SHP77 (cell line): ENCODE data around the gene AKT3.
"Not testable (repeated sequence)": the region's sequence is repeated elsewhere in the genome, so short reads cannot be mapped to it uniquely, and the experiment has no call there.

Source experiments
- DNase-seq, 2 experiments: peaks; one replicate each; lab custom pipeline; 2025; lab: John Stamatoyannopoulos, UW

Gene AKT3

DNA sequence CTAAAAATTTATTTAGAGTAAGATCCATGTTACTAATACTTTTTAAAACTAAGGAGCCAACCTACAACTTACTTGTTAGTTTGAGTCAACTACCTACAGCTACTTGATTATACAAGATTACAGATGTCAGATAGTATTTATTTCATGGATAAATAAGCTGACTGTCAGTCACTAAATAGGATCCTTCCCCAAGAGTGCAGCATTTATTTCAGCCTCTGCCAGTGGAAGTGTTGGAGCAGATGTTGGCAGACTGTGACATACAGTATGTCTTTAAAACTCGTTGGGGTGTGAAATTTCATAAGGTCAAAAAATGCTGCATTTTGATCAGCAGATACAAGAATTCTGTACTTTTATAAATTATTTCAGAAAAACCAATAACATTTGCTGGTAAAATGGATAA is 156.2 kb downstream of the AKT3 start:
- no peak for DNase-seq

DNA sequence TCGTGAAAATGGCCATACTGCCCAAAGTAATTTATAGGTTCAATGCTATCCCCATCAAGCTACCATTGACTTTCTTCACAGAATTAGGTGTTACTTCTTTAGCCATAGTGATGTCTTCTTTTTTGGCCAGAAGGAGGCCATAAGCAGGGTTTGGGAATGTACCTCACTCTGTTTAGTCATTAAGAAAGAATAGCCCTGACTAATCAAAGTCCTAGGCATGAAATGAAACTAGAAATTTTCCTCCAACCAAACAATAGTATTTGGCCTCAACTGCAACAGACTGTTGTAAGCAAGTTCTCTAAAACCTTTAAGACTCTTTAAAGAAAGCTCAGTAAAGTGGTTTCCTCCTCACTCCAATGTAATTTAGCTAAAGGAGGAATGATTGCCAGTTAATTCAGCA is 163.9 kb downstream of the AKT3 start:
- no peak for DNase-seq

DNA sequence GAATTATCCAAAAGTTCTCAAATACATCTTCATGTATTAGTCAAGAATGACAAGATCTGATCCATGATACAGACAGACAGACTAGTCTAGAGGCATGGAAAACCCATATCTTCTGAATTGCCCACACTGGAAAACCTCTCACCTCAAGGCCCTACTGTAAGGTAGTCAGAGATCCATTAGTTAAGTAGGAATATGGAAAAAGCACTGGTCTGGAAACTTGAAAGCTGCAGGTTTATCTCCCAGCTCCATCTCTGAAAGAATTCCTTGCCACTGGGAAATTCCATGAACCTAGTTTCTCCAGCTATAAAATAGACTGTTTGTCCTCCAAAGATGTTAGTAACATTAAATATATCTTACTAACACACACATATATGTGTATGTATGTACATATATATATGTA is 169.2 kb downstream of the AKT3 start:
- no peak for DNase-seq

DNA sequence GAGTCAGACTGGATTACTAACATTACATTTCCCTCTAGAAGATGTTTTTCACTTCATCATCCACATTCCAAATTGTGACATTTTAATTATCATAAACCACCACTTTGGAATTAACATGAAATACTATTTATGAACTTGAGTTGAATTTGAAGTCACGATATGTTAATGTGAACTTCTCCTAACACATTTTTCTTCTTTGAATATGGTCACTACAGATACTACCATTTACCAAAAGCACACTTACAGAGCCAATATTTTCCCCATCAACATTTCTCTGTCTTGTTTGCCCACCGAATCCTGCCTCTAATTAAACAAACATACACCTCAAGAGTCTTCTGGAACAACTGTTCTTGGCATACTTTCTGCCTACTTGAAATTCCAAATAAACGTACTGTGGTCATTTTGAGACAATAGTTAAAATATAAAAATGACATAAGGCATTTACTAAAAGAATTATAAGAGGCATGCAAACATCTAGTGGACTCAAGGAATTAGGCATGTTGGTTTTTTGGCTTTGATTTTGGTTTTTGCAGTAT is 177.4 kb downstream of the AKT3 start:
- no peak for DNase-seq

DNA sequence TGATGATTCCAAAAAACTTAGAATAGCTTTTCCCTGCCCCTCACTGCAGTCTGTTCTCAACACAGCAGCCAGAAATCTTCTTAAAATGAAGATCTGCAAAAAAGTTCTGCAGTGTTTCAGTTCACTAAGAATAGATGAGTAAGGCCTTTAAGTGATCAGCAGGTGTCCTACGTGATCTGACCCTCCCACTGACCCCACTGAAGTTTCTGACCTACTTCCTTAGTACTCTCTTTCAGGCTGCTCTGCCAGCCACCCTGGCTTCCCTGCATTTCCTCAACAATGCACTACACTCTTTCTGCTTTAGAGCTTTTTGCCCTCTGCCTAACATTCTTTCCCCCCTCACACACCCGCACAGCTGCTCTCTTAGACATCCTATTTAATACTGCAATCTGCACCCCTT is 182.5 kb downstream of the AKT3 start:
- no peak for DNase-seq

DNA sequence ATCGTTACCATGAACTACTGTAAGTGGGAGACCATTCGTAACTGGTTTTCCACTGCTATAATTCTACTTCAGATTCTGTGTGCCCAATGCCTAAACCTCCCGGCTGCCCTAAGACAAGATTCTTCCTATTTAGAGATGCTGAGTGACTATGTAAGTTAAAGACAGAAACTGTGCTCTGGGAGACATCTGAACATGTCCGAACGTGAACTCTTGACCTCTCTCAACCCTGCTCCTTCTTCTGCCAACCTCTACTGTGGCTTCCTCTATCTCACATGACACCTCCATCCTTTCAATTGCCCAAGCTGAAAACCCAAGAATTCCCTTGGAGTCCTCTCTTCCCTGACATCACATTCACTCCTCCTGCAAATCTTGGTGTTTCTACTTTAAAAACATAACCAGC is 182.9 kb downstream of the AKT3 start:
- DNase-seq: no peak

DNA sequence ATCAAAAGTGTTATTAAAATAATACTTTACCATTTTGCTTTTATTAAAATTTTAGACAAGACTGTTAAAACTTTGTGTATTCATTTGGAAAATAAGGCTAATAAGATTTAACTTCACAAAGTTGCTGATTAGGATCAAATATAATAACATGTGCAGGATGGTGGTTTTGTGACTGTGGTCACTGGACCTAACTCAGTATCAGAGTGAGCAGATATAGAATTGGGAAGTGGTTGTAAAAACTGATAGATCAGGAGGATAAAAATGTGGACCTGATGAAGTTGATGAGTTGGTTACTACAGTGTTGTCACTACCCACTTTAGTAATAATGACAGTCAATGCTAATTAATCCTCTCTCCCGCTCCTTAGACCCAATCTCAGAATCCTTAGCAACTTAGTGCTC is 186.4 kb downstream of the AKT3 start:
- no peak for DNase-seq

DNA sequence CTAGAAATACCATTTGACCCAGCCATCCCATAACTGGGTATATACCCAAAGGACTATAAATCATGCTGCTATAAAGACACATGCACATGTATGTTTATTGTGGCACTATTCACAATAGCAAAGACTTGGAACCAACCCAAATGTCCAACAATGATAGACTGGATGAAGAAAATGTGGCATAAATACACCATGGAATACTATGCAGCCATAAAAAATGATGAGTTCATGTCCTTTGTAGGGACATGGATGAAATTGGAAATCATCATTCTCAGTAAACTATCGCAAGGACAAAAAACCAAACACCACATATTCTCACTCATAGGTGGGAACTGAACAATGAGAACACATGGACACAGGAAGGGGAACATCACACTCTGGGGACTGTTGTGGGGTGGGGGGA is 187.9 kb downstream of the AKT3 start:
- DNase-seq: not testable (repeated sequence)

DNA sequence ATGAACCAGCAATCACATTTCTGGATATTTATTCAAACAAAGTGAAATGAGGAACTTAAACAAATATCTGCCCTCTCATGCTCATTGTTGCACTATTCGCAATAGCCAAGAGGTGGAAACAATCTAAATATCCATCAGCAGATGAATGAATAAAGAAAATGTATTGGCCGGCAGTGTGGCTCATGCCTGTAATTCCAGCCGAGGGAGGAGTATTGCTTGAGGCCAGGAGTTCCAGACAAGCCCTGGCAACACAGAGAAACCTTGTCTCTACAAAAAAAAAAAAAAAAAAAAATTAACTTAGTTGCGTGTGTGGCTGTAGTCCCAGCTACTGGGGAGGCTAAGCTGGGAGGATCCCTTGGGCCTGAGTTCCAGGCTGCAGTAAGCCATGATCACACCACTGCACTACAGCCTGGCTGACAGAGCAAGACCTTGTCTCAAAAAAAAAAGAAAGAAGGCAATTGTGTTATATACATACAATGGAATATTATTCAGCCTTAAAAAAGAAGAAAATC is 191.4 kb downstream of the AKT3 start:
- no peak for DNase-seq

DNA sequence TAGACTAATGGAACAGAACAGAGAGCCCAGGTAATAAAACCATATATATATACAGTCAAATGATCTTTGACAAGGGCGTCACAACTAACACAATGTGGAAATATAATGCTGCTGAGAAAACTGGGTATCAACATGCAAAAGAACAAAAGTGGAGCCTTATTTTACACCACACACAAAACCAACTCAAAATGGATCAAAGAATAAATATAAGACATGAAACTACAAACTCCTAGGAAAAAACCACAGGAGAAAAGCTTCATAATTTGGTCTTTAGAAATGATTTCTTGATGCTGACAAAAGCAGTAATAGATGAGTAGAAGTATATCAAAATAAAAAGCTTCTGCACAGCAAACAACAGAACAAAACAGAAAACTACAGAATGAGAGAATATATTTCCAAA is 192.2 kb downstream of the AKT3 start:
- DNase-seq: no peak

DNA sequence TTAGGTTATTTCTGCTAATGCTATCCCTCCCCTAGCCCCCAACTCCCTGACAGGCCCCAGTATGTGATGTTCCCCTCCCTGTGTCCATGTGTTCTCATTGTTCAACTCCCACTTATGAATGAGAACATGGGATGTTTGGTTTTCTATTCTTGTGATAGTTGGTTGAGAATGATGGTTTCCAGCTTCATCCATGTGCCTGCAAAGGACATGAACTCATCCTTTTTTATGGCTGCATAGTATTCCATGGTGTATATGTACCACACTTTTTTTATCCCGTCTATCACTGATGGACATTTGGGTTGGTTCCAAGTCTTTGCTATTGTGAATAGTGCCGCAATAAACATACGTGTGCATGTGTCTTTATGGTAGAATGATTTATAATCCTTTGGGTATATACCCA is 200.5 kb downstream of the AKT3 start:
- not testable (repeated sequence) for DNase-seq

DNA sequence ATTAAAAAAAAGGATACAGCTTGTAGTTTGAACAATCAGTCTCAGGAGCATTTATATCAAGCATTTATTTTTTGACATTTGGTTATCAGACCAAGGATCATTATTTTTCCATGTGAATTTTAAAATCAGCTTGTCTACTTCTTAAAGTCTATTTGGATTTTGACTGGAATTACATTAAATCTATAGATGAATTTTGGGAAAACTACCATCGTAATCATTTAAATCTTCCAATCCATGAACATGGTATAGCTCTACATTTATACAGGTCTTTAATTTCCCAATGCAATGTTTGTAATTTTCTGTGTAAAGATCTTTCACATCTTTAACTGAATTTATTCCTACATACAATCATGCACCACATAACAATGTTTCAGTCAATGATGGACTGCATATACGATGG is 203.2 kb downstream of the AKT3 start:
- DNase-seq: no peak

DNA sequence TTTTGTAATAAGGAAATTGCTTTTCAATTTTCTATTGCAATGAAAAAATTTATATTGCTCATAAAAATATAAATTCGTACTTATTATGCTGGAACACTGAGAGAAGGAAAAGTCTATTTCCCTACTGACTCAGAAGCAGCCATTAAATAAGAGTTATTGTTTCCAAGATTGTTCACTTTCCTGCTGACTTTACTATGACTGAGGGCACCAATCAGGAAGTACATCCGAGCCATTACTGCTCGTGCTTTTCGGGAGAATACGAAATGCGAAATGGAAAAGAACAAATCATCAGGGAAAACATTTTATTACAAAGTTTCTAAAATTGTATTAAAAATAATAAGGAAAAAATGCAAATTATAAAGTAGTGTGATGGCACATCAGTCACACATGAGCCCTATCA is 204.8 kb downstream of the AKT3 start:
- no peak for DNase-seq

DNA sequence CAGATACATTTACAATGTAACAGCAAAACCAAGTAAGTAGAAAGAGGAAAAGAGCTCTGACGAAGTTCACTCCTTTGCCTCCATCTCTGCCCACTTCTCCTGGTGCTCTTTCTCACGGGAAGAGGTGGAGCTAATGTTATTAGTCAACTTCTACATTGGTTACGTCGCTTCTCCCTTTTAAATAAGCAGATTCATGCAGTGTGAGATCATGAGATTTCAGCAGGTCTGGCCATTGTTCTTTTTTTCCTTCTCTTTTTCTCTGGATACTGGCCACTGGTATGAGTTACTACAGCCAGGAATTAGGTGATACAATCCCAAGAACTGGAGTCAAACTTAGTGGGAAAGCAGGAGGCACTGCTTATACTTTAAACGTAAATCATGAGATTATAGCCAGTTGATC is 207.1 kb downstream of the AKT3 start:
- no peak for DNase-seq

DNA sequence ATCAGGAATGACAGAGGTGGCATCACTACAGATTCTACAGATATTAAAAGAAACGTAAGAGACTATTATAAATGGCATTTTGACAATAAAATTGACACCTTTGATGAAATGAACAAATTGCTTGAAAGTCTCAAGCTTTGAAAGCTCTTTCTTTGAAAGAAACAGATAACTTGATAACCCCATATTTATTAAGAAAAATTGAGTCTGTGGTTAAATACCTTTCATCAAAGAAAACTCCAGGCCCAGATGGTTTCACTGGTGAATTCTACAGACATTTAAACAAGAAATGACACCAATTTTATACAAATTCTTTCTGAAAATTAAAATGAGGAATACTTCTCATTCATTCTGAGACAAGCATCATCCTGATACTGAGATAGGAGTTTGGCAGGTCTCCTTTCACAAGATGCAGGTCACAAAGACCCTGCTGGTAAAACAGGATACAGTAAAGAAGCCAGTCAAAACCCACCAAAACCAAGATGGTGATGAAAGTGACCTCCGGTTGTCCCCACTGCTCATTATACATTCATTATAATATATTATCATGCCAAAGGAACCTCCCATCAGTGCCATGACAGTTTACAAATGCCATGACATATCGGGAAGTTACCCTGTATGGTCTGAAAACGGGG is 210.9 kb downstream of the AKT3 start:
- DNase-seq: no peak

DNA sequence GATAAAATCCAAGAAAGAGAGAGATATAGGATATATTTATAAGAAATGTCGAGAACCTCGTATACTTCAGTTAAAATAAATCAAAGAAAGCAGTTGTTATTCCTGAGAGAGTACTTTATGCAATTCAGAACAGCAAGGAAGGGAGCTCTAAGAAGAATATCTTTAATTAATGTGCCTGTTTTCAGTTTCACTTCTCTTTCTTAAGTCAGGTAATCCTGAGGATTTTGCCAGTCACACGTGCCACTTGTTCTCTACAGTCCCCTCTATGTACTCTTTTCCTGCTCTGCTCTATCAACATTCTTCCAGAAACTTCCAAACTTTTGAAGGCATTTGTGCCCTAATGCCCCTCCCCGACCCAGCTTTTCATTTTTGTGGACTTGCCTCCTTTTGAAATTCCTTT is 211.9 kb downstream of the AKT3 start:
- DNase-seq: no peak

DNA sequence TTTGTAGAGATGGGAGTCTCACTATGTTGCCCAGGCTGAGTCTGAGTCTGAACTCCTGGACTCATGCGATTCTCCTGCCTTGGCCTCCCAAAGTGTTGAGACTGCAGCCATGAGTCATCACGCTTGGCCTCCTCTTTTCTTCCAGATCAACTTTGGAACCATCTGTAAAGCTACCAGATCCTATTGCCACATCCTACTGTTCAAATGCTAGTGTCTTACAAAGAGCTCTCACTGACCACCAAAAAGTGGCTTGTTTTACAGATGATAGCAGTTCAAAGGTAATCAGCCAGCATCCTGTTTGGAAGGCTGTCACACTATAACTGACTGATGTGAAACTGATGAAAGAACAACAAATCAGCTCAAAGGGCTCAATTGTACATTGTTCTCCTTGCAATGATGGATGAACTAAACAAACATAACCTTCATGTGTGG is 221.6 kb downstream of the AKT3 start:
- DNase-seq: no peak

DNA sequence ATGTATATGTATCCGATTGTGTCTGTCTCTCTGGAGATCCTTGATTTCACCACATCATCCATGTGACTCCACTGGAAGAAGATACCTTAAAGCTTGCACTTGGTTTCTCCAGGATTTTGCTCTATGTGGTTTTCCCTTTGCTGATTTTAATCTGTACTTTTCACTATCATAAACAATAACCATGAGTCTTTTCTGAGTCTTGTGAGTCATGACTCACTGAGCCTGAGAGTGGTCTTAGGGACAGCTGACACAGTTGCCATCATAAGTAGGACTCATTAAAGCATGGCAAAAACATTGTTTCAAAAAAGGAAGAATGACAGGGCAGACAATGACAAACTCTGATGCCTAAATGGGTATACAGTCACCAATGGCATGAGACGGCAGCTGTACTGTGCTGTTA is 226.2 kb downstream of the AKT3 start:
- no peak for DNase-seq

DNA sequence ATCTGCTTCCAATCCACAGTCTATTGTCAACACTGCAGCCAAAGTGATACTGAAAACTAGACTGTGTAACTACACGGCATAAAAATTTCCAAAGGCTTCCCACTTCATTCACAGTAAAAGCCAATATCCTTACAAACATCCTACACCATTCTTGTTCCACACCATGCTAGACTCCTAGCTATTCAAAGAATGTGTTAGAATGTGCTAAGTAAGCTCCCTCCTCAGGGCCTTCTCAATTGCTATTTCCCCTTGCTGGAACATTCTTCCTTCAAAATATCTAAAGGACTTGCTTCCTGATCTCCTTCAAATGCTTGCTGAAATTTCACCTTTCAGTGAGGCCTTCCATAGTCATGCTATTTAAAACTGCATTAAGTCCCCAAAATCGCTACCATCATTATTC is 228.1 kb downstream of the AKT3 start:
- DNase-seq: no peak

DNA sequence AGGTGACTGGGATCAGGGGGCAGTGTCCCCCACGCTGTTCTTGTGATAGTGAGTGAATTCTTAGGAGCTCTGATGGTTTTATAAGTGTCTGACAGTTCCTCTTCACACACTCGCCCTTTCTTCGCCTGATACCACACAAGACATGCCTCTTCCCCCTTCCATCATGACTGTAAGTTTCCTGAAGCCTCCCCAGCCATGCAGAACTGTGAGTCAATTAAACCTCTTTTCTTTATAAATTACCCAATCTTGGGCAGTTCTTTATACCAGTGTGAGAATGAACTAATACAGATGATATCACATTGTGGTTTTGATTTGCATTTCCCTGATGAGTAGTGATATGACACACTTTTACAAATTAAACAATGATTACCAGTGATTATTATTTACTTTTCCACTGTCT is 229.9 kb downstream of the AKT3 start:
- DNase-seq: no peak

DNA sequence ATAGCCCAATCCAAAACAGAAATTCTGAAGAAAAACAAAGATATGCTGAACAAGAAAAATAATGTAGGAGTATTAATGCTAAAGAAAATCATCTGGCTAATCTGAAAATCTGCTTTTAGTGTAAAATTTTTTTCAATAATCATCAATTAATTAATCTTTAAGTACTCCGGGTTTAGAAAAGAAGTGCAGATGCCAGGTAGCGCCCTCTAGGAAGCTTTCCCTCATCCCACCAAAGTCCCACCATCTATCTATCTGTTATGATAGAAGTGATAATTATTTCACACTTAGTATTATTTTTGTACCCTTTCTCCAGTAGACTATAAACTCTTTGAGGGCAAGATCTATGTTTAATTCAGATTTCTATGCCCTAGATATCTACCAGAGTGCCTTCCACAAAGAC is 240.3 kb downstream of the AKT3 start:
- DNase-seq: no peak

DNA sequence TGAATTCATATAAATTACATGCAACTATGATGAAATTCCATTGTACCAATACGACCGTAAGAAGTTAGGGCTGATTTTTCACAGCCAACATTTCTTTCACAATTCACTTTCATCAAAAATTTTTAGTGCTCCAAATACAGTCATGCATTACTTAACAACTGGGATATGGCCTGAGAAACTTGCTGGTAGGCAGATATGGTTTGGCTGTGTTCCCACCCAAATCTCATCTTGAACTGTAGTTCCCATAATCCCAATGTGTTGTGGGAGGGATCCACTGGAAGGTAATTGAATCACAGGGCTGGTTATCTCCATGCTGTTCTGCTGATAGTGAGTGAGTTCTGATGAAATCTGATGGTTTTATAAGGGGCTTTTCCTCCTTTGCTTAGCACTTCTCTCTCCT is 244.4 kb downstream of the AKT3 start:
- DNase-seq: no peak

DNA sequence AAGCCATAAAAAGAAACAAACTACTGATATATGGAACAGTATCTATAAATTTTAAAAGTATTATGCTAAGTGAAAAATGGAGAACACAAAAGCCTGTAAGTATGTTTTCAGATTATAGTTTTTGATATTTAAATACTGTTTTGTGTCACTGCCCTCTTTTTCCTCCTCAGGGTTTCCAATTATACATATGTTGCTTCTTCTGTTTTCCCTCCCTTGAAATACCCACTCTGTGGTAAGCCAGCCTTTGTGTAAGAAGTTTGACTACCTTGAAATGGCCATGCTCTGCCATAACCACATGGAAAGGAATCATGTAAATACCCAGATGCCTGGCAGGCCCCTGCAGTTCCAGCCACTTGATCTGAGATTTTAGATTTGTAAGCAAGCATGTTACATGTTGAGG is 248.3 kb downstream of the AKT3 start:
- DNase-seq: no peak

DNA sequence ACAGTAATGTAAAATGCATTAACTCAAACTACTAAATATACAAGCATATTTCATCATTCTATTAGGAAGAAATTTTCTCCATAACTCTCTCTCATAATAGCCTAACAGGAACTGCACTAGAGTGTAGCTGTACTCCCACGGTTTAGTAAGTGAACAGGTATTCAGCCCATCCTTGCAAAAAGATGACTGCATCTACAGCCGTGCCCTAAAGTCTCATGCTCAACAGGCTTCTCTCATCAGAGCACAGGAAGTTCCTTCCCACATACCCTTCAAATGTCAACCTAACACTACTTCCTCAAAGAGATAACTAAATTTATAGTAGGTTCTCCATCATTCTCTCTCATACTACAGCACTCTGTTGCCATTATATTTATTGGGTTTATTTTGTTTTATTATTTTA is 251.6 kb downstream of the AKT3 start:
- no peak for DNase-seq
